Transverse colon (tissue), 4 donors: ENCODE measurements around the gene HK1. TPM values are rescaled to one million over a fixed set of nuclear protein-coding genes. Genes with fewer than 3 reads are reported as not detected.
"Not testable (repeated sequence)": the region's sequence is repeated elsewhere in the genome, so short reads cannot be mapped to it uniquely, and the experiment has no call there.

ENCODE experiments used
- DNase-seq: peaks from one replicate; pipeline ENCODE4 v3.0.0-alpha.2; 2019
- H3K27ac ChIP-seq, 4 donors: fragments of 200-600 bp; sonication (generic); 2 replicates each; pipeline ENCODE4 v1.5.1; 2016 to 2018; ENCODE audit warnings: inconsistent platforms in 4 of 4
- H3K27me3 ChIP-seq: fragments of 200-600 bp; sonication (generic); 2 replicates; pipeline ENCODE4 v1.5.1; 2017; ENCODE audit warnings: inconsistent platforms
- H3K36me3 ChIP-seq, 4 donors: fragments of 200-600 bp; sonication (generic); 2 replicates each; pipeline ENCODE4 v1.5.1; 2017 to 2019; ENCODE audit warnings: inconsistent platforms in 4 of 4
- H3K4me1 ChIP-seq, 4 donors: fragments of 200-600 bp; sonication (generic); 2 replicates each; pipeline ENCODE4 v1.5.1; 2017 to 2020; ENCODE audit warnings: inconsistent platforms in 4 of 4
- H3K4me3 ChIP-seq, 4 donors: fragments of 200-600 bp; sonication (generic); 1 replicate in 1 of 4; 2 replicates in 3 of 4; pipeline versions ENCODE4 v1.5.1 to v1.6.1; 2017 to 2019; ENCODE audit warnings: inconsistent platforms in 4 of 4
- H3K9me3 ChIP-seq, 2 donors: fragments of 200-600 bp; sonication (generic); 2 replicates each; pipeline ENCODE4 v1.5.1; 2017 to 2019; ENCODE audit warnings: inconsistent platforms in 2 of 2
- EP300 ChIP-seq: sonication (generic); formaldehyde crosslinking; IDR thresholded peaks from one replicate; pipeline ENCODE4 v1.6.1; 2017; ENCODE audit warnings: antibody characterized with exemption, low read depth
- POLR2A ChIP-seq: fragments of 450-650 bp; IDR thresholded peaks from one replicate; pipeline ENCODE4 v1.6.1; 2016; ENCODE audit warnings: antibody characterized with exemption, mild to moderate bottlenecking, moderate library complexity
- POLR2AphosphoS5 ChIP-seq, 3 donors: sonication (generic); formaldehyde crosslinking; IDR thresholded peaks; one replicate each; pipeline ENCODE4 v1.6.1; 2016; ENCODE audit warnings: antibody characterized with exemption in 3 of 3
- WGBS, 2 donors: methylation state at CpG; one replicate each; pipeline ENCODE4 v1.1.5; 2018; ENCODE audit warnings: low coverage in 1 of 2; 5-methylcytosine and 5-hydroxymethylcytosine counted together
- in situ Hi-C, 4 donors: fragments of 200-750 bp; cut with MboI; loops; one replicate each; pipeline versions ENCODE4 v1.15.0 to v1.15.1; 2017; ENCODE audit warnings: low sequenced_read_pairs in 3 of 4, low pct_ligation_motif_present in 1 of 4, low pct_unique_long_range_greater_than_20kb in 1 of 4
- intact Hi-C: fragments of 100-400 bp; cut with DNase I; formaldehyde crosslinking; loops from one replicate; pipeline ENCODE4 v1.15.1; 2023; ENCODE audit warnings: low total_unique reads
- total RNA-seq, 4 donors: library from RNA; depleted of rRNA; stranded (reverse); fragments of >200 nt; gene quantifications; one replicate each; pipeline ENCODE4 v1.1.0, GENCODE V29; 2016
- TF ChIP-seq, protein P1 (sequence below), 5 experiments: fragments of 200-600 bp in 3 of 5; fragments of 450-650 bp in 2 of 5; sonication (generic) in 3 of 5; IDR thresholded peaks; 1 replicate in 2 of 5; 2 replicates in 3 of 5; pipeline ENCODE4 v1.5.1; 2016 to 2017; ENCODE audit warnings: antibody characterized with exemption in 5 of 5, inconsistent platforms in 3 of 5, mild to moderate bottlenecking in 2 of 5, moderate library complexity in 1 of 5

HK1 gene
- total RNA-seq, 4 donors from 2014 or later, result 27.3 to 69.9 (median 54.0) TPM

DNA sequence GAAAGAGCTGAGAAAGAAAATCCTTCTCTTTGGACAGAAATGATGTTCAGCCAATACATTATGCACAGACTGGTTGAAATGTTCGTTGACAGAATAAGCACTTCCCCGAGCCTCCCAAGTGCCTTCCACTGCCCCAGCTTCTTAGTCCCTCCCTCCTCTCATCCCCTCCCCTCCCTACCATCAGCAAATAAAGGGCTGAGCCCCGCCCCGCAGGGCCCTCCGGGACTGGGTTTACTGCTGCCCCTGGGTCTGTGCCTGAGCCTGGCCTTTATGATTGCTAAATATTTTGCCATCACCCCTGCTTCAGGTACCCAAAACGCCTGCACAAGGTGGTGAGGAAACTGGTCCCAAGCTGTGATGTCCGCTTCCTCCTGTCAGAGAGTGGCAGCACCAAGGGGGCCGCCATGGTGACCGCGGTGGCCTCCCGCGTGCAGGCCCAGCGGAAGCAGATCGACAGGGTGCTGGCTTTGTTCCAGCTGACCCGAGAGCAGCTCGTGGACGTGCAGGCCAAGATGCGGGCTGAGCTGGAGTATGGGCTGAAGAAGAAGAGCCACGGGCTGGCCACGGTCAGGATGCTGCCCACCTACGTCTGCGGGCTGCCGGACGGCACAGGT is 30.1 kb upstream of the HK1 start:
- H3K36me3 ChIP-seq, result no peaks in the 10 kb centered on the region
- TF ChIP-seq EP300 (no peak), POLR2A (no peak)
- TF ChIP-seq, protein P1, sequence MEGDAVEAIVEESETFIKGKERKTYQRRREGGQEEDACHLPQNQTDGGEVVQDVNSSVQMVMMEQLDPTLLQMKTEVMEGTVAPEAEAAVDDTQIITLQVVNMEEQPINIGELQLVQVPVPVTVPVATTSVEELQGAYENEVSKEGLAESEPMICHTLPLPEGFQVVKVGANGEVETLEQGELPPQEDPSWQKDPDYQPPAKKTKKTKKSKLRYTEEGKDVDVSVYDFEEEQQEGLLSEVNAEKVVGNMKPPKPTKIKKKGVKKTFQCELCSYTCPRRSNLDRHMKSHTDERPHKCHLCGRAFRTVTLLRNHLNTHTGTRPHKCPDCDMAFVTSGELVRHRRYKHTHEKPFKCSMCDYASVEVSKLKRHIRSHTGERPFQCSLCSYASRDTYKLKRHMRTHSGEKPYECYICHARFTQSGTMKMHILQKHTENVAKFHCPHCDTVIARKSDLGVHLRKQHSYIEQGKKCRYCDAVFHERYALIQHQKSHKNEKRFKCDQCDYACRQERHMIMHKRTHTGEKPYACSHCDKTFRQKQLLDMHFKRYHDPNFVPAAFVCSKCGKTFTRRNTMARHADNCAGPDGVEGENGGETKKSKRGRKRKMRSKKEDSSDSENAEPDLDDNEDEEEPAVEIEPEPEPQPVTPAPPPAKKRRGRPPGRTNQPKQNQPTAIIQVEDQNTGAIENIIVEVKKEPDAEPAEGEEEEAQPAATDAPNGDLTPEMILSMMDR (IDR thresholded peaks at IDR 0.05), result no peak
- H3K9me3 ChIP-seq, result no peaks in the 10 kb centered on the region
- H3K4me1 ChIP-seq, result no peaks in the 10 kb centered on the region
- 64 to 84% methylated on average over 7 to 20 of the region's 24 CpGs for WGBS, 2 donors
- H3K27me3 ChIP-seq, result no peaks in the 10 kb centered on the region
- intact Hi-C loops, result no loop called here
- in situ Hi-C loops, result loop anchor here in 2 of 4 donors (25.0 kb wide), 2 partner anchors 264 to 389 kb away; partner anchors contain the start of gene FAM241B (in 1 of the 2)
- H3K27ac ChIP-seq, result no peak overlapping the region
- no peak for DNase-seq
- H3K4me3 ChIP-seq, result no peak overlapping the region

DNA sequence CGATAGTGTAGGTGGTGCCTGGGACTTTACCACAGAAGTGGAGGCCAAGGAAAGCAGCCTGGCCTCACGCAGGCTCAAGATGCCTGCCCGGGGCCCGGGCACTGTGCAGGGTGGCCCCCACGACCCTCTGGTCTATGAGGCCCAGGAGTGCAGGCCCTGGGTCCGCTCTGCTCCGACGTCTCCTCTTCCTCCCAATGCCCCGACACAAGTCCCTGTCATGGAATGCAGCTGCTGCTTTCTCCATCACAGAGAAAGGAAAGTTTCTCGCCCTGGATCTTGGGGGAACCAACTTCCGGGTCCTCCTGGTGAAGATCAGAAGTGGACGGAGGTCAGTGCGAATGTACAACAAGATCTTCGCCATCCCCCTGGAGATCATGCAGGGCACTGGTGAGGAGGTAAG is 28.3 kb upstream of the HK1 start:
- Histone ChIP-seq H3K27me3 (no peaks in the 10 kb centered on the region), H3K4me3 (no peak overlapping the region), H3K4me1 (no peaks in the 10 kb centered on the region), H3K9me3 (no peaks in the 10 kb centered on the region), H3K36me3 (no peaks in the 10 kb centered on the region), H3K27ac (no peak overlapping the region)
- WGBS, 2 donors, result 93 to 100% methylated on average over 1 to 13 of the region's 14 CpGs
- TF ChIP-seq POLR2AphosphoS5 (IDR thresholded peaks at IDR 0.05) (no peak), EP300 (no peak), POLR2A (no peak)
- TF ChIP-seq, protein P1 (IDR thresholded peaks at IDR 0.05), result no peak
- in situ Hi-C loops, result loop anchor here in 3 of 4 donors (25.0 kb wide), 2 partner anchors 262 to 387 kb away; partner anchors contain the start of gene FAM241B (in 1 of the 3)
- intact Hi-C loops, result no loop called here
- no peak for DNase-seq

DNA sequence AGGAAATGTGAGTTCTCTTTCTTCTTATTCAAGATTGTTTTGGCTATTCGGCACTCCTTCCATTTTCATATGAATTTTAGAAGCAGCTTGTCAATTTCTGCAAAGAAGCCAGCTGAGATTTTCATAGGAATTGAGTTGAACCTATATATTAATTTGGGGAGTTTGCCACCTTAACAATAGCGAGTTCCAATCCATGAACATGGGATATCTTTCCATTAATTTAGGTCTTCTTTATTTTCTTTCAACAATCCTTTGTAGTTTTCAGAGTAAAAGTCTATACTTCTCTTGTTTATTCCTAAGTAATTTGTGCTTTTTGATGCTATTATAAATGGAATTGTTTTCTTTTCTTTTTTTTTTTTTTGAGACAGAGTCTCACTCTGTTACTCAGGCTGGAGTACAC is 26.9 kb upstream of the HK1 start:
- DNase-seq, H3K4me3 ChIP-seq, H3K36me3 ChIP-seq, intact Hi-C loops, H3K9me3 ChIP-seq, H3K27ac ChIP-seq, H3K27me3 ChIP-seq, H3K4me1 ChIP-seq: not testable (repeated sequence)
- 87 to 90% methylated on average over 2 of the region's 2 CpGs for WGBS, 2 donors
- in situ Hi-C loops, result loop anchor here in 3 of 4 donors (25.0 kb wide), 2 partner anchors 261 to 386 kb away; partner anchors contain the start of gene FAM241B (in 1 of the 3)

DNA sequence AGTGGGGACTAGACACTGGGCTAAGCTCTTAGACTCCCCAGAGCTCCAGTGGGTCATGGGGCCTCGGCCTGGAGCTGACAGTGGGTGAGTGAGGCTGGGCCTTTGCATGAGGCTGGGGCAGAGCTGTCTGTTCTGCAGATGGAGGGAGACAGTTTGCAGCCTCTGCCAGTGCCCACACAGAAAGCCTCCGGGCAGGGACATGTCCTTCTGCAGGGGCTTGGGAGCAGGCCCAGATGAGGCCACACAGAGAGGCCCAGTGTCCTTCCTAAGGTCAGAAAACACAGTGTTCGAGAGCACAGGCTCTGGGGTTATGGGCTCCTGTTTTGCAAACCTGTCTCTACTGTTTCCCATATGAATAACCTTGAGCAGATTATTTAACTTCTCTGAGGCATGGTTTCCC is 25.1 kb upstream of the HK1 start:
- Histone ChIP-seq H3K27ac (no peak overlapping the region), H3K4me3 (no peak overlapping the region), H3K9me3 (no peaks in the 10 kb centered on the region), H3K36me3 (no peaks in the 10 kb centered on the region), H3K27me3 (no peaks in the 10 kb centered on the region), H3K4me1 (no peaks in the 10 kb centered on the region)
- TF ChIP-seq, protein P1 (IDR thresholded peaks at IDR 0.05), result no peak
- no peak for TF ChIP-seq POLR2A
- no peak for TF ChIP-seq POLR2AphosphoS5 (IDR thresholded peaks at IDR 0.05)
- TF ChIP-seq EP300, result no peak
- in situ Hi-C loops, result loop anchor here in 3 of 4 donors (25.0 kb wide), 2 partner anchors 259 to 384 kb away; partner anchors contain the start of gene FAM241B (in 1 of the 3)
- no peak for DNase-seq
- intact Hi-C loops, result no loop called here
- WGBS, 2 donors, result 76% methylated on average over 3 of the region's 3 CpGs; no CpG with 5 or more reads in 1 of the 2 donors
